Loucy (cell line): ENCODE measurements around the gene NRP1.

Source experiments
- H2AFZ ChIP-seq: fragments of 200-600 bp; sonication (generic); 2 replicates; pipeline ENCODE4 v1.6.0; 2016; ENCODE audit warnings: antibody characterized with exemption, mild to moderate bottlenecking, low read length, moderate library complexity
- H3F3A ChIP-seq: fragments of 200-600 bp; 2 replicates; pipeline ENCODE4 v1.6.0; 2016; ENCODE audit warnings: antibody characterized with exemption, low read depth, mild to moderate bottlenecking
- H3K27me3 ChIP-seq: fragments of 200-600 bp; sonication (generic); 2 replicates; pipeline ENCODE4 v1.6.1; 2014; ENCODE audit warnings: low read length, mild to moderate bottlenecking; ENCODE audit not compliant: insufficient read depth, poor library complexity, severe bottlenecking
- H3K36me3 ChIP-seq: fragments of 200-600 bp; sonication (generic); 2 replicates; pipeline ENCODE4 v1.6.1; 2016; ENCODE audit warnings: low read length; ENCODE audit not compliant: insufficient read depth
- H3K4me1 ChIP-seq: fragments of 200-600 bp; sonication (generic); 2 replicates; pipeline ENCODE4 v1.5.1; 2014; ENCODE audit warnings: low read length, mild to moderate bottlenecking; ENCODE audit not compliant: insufficient read depth, poor library complexity, severe bottlenecking
- H3K4me2 ChIP-seq: fragments of 200-600 bp; sonication (generic); 2 replicates; pipeline ENCODE4 v1.6.0; 2014; ENCODE audit warnings: antibody characterized with exemption, low read length, low read depth, mild to moderate bottlenecking; ENCODE audit not compliant: poor library complexity, severe bottlenecking
- H3K4me3 ChIP-seq: fragments of 200-600 bp; sonication (generic); 2 replicates; pipeline ENCODE4 v1.5.1; 2014; ENCODE audit warnings: low read length, mild to moderate bottlenecking, mixed read lengths; ENCODE audit not compliant: poor library complexity, severe bottlenecking
- H3K79me2 ChIP-seq: fragments of 200-600 bp; sonication (generic); 2 replicates; pipeline ENCODE4 v1.6.1; 2014; ENCODE audit warnings: low read length; ENCODE audit not compliant: insufficient read depth
- H3K9ac ChIP-seq: fragments of 200-600 bp; sonication (generic); 2 replicates; pipeline ENCODE4 v1.6.0; 2014; ENCODE audit warnings: mild to moderate bottlenecking, low read depth, low read length, moderate library complexity; ENCODE audit not compliant: poor library complexity, severe bottlenecking
- H3K9me2 ChIP-seq: fragments of 200-600 bp; sonication (generic); replicated peaks from 2 replicates; pipeline ENCODE4 v1.6.1; 2016; ENCODE audit warnings: low read depth, low read length, mixed read lengths
- H3K9me3 ChIP-seq: fragments of 200-600 bp; sonication (generic); 2 replicates; pipeline ENCODE4 v1.6.1; 2014; ENCODE audit warnings: mild to moderate bottlenecking, antibody characterized with exemption, low read length, low read depth; ENCODE audit not compliant: insufficient read depth
- H4K20me1 ChIP-seq: fragments of 200-600 bp; sonication (generic); 2 replicates; pipeline ENCODE4 v1.6.0; 2014; ENCODE audit warnings: antibody characterized with exemption, low read length, mild to moderate bottlenecking; ENCODE audit not compliant: insufficient read depth, poor library complexity, severe bottlenecking
- CTCF ChIP-seq: fragments of 200-600 bp; sonication (generic); conservative IDR thresholded peaks from 2 replicates; pipeline ENCODE4 v1.5.1; 2014; ENCODE audit warnings: mild to moderate bottlenecking, antibody characterized with exemption, low read length
- EZH2phosphoT487 ChIP-seq: fragments of 200-600 bp; IDR thresholded peaks from 2 replicates; pipeline ENCODE4 v1.6.1; 2018; ENCODE audit warnings: antibody characterized with exemption, mild to moderate bottlenecking, moderate library complexity, borderline replicate concordance

NRP1 gene

GRCh38 chr10:33195608-33196376, 138.7 kb downstream of the NRP1 start:
- no peaks in the 10 kb centered on the region for H3K27me3 ChIP-seq
- H3K79me2 ChIP-seq: no peaks in the 10 kb centered on the region
- no peaks in the 10 kb centered on the region for H3K9me2 ChIP-seq
- H3K4me1 ChIP-seq: peaks cover 4% of the 10 kb centered on the region
- H3K36me3 ChIP-seq: no peaks in the 10 kb centered on the region
- H3K9me3 ChIP-seq: no peaks in the 10 kb centered on the region
- no peak overlapping the region for H3K9ac ChIP-seq
- H3K4me2 ChIP-seq: no peak overlapping the region
- H3K4me3 ChIP-seq: no peak overlapping the region
- H2AFZ ChIP-seq: 0 out of 2 replicates have a peak overlapping the region, but pooled peaks have one; percentile 15
- TF ChIP-seq EZH2phosphoT487 (no peak), CTCF (no peak)
- no peaks in the 10 kb centered on the region for H4K20me1 ChIP-seq
- no peaks in the 10 kb centered on the region for H3F3A ChIP-seq

- H3K9me3 ChIP-seq: no peaks in the 10 kb centered on the region
- H4K20me1 ChIP-seq: no peaks in the 10 kb centered on the region
- H3K27me3 ChIP-seq: no peaks in the 10 kb centered on the region
- H3K4me3 ChIP-seq: no peak overlapping the region
- H3K4me2 ChIP-seq: no peak overlapping the region
- H3K9me2 ChIP-seq: no peaks in the 10 kb centered on the region
- peaks cover 4% of the 10 kb centered on the region for H3K4me1 ChIP-seq
- no peak overlapping the region for H3K9ac ChIP-seq
- no peak for TF ChIP-seq EZH2phosphoT487
- no peak for TF ChIP-seq CTCF
- no peaks in the 10 kb centered on the region for H3K79me2 ChIP-seq
- H2AFZ ChIP-seq: no peak overlapping the region; the same call in 1 of the 2 replicates
- H3F3A ChIP-seq: no peaks in the 10 kb centered on the region
- H3K36me3 ChIP-seq: no peaks in the 10 kb centered on the region
Observed at GRCh38 chr10:33193701-33194521, 140.6 kb downstream of the NRP1 start.

GRCh38 chr10:33193057-33193700, 141.3 kb downstream of the NRP1 start:
- Histone ChIP-seq H3K9me2 (no peaks in the 10 kb centered on the region), H2AFZ (peak overlapping the region; percentile 29; the same call in 1 of the 2 replicates), H3K4me3 (no peak overlapping the region), H3K4me1 (peaks cover 4% of the 10 kb centered on the region), H4K20me1 (no peaks in the 10 kb centered on the region), H3K4me2 (no peak overlapping the region), H3K9me3 (no peaks in the 10 kb centered on the region), H3K36me3 (no peaks in the 10 kb centered on the region), H3F3A (no peaks in the 10 kb centered on the region), H3K27me3 (no peaks in the 10 kb centered on the region), H3K79me2 (no peaks in the 10 kb centered on the region), H3K9ac (no peak overlapping the region)
- TF ChIP-seq CTCF (peak; percentile 90), EZH2phosphoT487 (no peak)
